CD4-positive, alpha-beta T cell treated with Interleukin-10 for 1 hour (primary cell): Measurements from ENCODE around the gene SLC26A4.

Experiments
- DNase-seq: peaks from one replicate; pipeline ENCODE4 v3.0.0-alpha.2; 2020

SLC26A4 gene

GRCh38 chr7:107754642-107755041, 94.0 kb downstream of the SLC26A4 start:
- DNase-seq = no peak

GRCh38 chr7:107758667-107759066, 98.0 kb downstream of the SLC26A4 start:
- DNase-seq = no peak

GRCh38 chr7:107767391-107767790, 106.8 kb downstream of the SLC26A4 start:
- no peak for DNase-seq
